OCI-LY7 (cell line): ENCODE data around the gene NEDD8.

Experiments used
- EZH2phosphoT487 ChIP-seq: fragments of 200-600 bp; sonication (generic); IDR thresholded peaks from 2 replicates; pipeline ENCODE4 v1.6.1; 2018; ENCODE audit warnings: low read depth, borderline replicate concordance, mild to moderate bottlenecking, mixed run types, antibody characterized with exemption, low read length, moderate library complexity, mixed read lengths
- TF ChIP-seq, protein P1 (sequence below): fragments of 200-600 bp; sonication (generic); conservative IDR thresholded peaks from 2 replicates; pipeline ENCODE4 v1.5.1; 2014; ENCODE audit warnings: mild to moderate bottlenecking, antibody characterized with exemption, low read length, moderate library complexity, mixed read lengths

DNA sequence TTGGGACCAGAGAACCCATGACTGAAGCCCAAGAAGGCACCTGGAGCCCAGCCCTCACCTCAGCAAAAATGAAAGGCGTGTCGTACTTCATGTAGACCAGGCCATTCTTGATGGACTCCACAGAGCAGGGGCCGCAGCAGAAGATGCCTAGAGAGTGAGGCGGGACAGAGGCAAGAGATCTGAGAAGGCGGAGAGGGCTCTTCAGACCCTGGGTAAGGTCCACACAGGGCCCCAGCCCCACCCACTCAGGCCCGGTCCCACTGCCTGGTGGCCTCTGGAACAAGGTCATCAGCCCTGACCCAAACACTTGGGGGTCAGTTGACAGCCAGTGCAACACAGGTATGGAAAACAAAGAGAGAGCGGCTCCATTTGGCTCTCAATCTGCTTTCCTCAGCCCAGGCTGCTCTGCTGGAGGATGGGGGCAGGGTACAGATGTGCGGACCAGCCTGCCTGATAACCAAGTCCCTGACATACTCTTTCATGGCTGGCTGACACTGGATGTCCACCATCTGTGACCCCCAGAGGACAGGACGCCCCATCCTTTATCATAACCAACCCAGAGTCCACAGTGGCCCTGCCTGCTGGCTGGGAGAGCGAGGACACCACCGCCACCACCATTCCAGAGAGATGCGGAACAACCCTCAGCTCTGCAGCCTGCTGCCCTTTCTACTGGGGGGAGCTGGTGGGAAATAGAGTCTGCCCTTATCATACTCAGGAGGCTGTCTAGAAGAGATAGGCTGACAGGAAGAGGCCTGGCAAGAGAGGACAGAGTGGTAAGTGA, 24.0 kb upstream of the NEDD8 start:
- TF ChIP-seq, protein P1, sequence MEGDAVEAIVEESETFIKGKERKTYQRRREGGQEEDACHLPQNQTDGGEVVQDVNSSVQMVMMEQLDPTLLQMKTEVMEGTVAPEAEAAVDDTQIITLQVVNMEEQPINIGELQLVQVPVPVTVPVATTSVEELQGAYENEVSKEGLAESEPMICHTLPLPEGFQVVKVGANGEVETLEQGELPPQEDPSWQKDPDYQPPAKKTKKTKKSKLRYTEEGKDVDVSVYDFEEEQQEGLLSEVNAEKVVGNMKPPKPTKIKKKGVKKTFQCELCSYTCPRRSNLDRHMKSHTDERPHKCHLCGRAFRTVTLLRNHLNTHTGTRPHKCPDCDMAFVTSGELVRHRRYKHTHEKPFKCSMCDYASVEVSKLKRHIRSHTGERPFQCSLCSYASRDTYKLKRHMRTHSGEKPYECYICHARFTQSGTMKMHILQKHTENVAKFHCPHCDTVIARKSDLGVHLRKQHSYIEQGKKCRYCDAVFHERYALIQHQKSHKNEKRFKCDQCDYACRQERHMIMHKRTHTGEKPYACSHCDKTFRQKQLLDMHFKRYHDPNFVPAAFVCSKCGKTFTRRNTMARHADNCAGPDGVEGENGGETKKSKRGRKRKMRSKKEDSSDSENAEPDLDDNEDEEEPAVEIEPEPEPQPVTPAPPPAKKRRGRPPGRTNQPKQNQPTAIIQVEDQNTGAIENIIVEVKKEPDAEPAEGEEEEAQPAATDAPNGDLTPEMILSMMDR = no peak
- TF ChIP-seq EZH2phosphoT487 = no peak
